K562 (cell line): ENCODE results near the gene SCARF1.

ENCODE experiments used
- EZH2 ChIP-seq: IDR thresholded peaks from 2 replicates; pipeline ENCODE4 v1.6.1; 2012; ENCODE audit warnings: low read depth, mild to moderate bottlenecking, inconsistent platforms, low read length, borderline replicate concordance
- TF ChIP-seq, protein P1 (sequence below), 2 experiments: IDR thresholded peaks; 2 replicates each; pipeline ENCODE4 v1.6.1; 2012; ENCODE audit warnings: improper control_type of control experiment in 2 of 2, low read depth in 2 of 2, low read length in 2 of 2, borderline replicate concordance in 1 of 2

DNA sequence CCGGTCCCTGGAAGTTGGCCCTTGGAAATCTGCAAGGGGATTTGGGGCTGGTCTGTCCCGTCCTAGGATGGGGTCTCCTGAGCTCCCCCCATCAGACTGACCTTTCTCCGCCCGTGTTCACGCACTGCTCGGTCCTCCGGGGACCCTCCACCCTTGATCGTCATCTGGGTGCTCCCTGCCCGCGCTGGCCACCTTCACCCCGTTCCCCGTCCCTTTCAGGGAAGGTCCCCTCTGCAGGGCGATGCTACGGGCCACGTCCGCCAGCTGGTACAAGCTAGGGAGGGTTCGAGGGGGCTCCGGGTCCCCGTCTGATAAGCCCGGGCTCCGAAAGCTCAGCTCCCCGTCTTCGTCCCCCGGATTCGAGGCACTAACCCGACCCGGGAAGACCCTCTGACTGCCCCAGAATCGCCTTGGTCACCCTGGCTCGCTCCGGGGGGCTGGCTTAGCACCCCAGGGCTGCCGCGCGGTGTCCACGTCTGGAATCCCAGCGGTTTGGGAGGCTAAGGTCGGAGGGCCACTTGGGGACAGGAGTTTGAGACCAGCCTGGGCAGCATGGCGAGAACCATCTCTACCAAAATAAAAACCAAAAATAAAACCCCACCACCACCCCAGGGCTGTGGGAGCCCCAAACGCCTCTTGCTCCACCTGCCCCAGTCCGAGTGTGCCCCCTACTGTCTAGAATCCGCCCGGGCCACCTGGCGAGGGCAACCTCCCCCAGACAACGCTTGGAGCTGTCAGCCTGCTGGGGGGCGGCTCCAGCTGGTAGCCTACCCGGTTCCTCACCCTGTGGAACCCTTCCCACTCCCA, 15.8 kb downstream of the SCARF1 start:
- TF ChIP-seq EZH2 = no peak
- TF ChIP-seq, protein P1, sequence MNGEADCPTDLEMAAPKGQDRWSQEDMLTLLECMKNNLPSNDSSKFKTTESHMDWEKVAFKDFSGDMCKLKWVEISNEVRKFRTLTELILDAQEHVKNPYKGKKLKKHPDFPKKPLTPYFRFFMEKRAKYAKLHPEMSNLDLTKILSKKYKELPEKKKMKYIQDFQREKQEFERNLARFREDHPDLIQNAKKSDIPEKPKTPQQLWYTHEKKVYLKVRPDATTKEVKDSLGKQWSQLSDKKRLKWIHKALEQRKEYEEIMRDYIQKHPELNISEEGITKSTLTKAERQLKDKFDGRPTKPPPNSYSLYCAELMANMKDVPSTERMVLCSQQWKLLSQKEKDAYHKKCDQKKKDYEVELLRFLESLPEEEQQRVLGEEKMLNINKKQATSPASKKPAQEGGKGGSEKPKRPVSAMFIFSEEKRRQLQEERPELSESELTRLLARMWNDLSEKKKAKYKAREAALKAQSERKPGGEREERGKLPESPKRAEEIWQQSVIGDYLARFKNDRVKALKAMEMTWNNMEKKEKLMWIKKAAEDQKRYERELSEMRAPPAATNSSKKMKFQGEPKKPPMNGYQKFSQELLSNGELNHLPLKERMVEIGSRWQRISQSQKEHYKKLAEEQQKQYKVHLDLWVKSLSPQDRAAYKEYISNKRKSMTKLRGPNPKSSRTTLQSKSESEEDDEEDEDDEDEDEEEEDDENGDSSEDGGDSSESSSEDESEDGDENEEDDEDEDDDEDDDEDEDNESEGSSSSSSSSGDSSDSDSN (IDR thresholded peaks at IDR 0.05; ENCODE audit: borderline replicate concordance in 1 of 2, low read depth in 2 of 2, low read length in 2 of 2) = no peak
